ENCODE data around the gene PPP1R9A.

Gene PPP1R9A

GRCh38 chr7:95209788-95210187 lies 302.4 kb downstream of the PPP1R9A start:
- DNase-seq, result peak; percentile 20

- no peak for DNase-seq
Observed at GRCh38 chr7:95213148-95213547, 305.8 kb downstream of the PPP1R9A start.

GRCh38 chr7:95213809-95214492 lies 306.6 kb downstream of the PPP1R9A start:
- DNase-seq, result no peak

GRCh38 chr7:95219721-95220120 lies 312.3 kb downstream of the PPP1R9A start:
- no peak for DNase-seq

- DNase-seq, result no peak
Observed at GRCh38 chr7:95220328-95220727, 312.9 kb downstream of the PPP1R9A start.

- no peak for DNase-seq
Observed at GRCh38 chr7:95225301-95225700, 317.9 kb downstream of the PPP1R9A start.

- DNase-seq, result no peak
Observed at GRCh38 chr7:95229301-95229700, 321.9 kb downstream of the PPP1R9A start.

GRCh38 chr7:95238252-95238943 lies 331.0 kb downstream of the PPP1R9A start:
- DNase-seq, result no peak

GRCh38 chr7:95240921-95241320 lies 333.5 kb downstream of the PPP1R9A start:
- DNase-seq, result no peak

- DNase-seq, result no peak
Observed at GRCh38 chr7:95242266-95242665, 334.9 kb downstream of the PPP1R9A start.

- DNase-seq, result no peak
Observed at GRCh38 chr7:95244616-95245015, 337.2 kb downstream of the PPP1R9A start.

GRCh38 chr7:95245828-95246500 lies 338.6 kb downstream of the PPP1R9A start:
- DNase-seq, result no peak

GRCh38 chr7:95246831-95247370 lies 339.5 kb downstream of the PPP1R9A start:
- no peak for DNase-seq

GRCh38 chr7:95250571-95250970 lies 343.2 kb downstream of the PPP1R9A start:
- DNase-seq, result no peak

GRCh38 chr7:95251966-95252365 lies 344.6 kb downstream of the PPP1R9A start:
- no peak for DNase-seq

- no peak for DNase-seq
Observed at GRCh38 chr7:95253986-95254385, 346.6 kb downstream of the PPP1R9A start.

GRCh38 chr7:95255691-95256090 lies 348.3 kb downstream of the PPP1R9A start:
- DNase-seq, result no peak

- no peak for DNase-seq
Observed at GRCh38 chr7:95261895-95262415, 354.6 kb downstream of the PPP1R9A start.

GRCh38 chr7:95262875-95263274 lies 355.5 kb downstream of the PPP1R9A start:
- no peak for DNase-seq

- DNase-seq, result no peak
Observed at GRCh38 chr7:95263785-95264362, 356.5 kb downstream of the PPP1R9A start.

GRCh38 chr7:95264363-95264891 lies 357.0 kb downstream of the PPP1R9A start:
- no peak for DNase-seq

GRCh38 chr7:95265634-95266033 lies 358.2 kb downstream of the PPP1R9A start:
- no peak for DNase-seq

GRCh38 chr7:95267754-95268153 lies 360.4 kb downstream of the PPP1R9A start:
- DNase-seq, result no peak
